ENCODE measurements around the gene TEX51. TPM values are rescaled to one million over a fixed set of nuclear protein-coding genes. Genes with fewer than 3 reads are reported as not detected.

The TEX51 gene
- total RNA-seq, 2 experiments from 2014 or later: not detected

DNA sequence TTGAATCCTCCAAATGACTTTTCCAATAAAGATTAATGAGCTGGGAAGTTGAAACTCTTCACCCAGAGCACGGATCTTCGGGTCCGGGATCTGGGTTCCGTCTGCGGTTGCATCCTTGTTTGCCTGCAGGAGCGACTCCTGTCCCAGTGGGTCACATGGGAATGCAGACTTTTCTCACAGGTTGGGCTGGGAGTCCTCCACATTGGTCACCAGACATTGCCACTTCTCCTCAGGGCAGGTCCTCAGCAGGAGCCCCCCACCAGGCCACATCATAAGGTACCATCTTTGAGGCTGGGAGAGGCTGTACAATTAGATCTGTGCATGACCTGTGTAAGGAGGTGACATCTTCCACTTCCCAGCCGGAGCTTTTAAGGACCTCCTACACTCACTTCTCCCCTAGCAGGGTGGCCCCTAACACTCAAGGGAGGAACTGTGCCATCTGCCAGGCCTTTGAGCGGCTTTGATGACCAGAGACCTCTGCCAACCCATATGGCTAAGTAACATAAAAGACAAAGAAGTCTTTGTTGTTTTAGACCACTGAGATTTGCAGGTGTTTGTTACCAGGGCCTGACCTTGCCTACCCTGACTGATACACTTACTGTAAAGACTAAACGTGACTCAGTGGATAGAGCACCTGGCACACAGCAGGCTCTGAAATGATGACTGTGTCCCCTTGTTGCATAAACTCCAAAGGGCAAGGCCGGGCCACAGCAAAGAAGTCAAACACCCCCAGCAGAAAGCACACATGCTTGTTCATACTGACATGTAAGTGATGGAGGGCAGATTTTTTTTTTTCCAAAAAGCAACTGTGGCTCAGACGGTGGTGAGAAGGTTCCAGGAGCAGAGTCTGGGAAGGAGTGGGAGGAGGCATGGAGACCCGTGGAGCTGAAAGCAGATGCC lies 7.9 kb upstream of the TEX51 start:
- no peaks in the 10 kb centered on the region for H3K36me3 Mint-ChIP-seq (ENCODE audit: low read depth)
- H3K27me3 Mint-ChIP-seq: peaks cover 1% of the 10 kb centered on the region
- ChIA-PET CTCF (no interaction called here), POLR2A (no interaction called here)
- H3K4me3 Mint-ChIP-seq: no peak overlapping the region
- no peak for DNase-seq
- no peaks in the 10 kb centered on the region for H3K9me3 Mint-ChIP-seq
- H3K4me1 Mint-ChIP-seq: peaks cover 2% of the 10 kb centered on the region
- H3K27ac Mint-ChIP-seq: no peak overlapping the region

DNA sequence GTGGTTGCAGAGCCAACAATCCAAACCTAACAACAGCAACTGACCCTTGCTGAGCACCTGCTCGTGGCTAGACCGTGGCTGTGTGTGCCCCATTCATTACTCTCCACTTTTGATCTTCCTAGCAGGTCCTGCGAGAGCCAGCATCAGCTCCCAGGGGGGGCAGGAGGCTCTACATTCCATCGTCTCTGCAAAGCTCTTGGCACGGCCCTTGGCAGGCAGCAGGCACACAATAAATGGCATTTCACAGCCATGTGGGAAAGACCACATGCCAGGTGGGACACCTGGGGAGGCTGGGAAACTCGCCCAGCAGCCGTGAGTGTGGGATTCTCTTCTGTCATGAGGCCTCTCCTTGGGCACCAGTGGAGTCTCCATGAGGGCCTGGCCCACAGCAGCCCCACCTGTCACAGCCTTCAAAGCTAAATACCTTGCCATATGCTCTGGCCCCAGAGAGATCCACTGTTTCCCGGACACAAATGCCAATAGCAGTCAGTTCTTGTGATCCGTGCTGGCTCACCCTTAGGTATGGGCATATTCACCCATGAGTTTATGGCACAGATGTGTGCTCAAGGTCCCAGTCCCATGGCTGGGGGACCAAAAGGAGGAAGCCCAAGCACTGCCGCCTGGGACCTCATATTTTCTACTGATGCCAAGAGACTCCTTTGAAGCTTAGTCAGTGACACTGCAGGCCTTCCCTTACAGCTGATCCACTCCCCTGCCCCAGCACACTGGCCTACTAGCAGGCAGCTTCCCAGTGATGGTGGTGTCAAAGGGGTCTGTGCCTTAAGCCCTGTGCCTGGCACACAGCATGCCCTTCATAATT lies 6.8 kb upstream of the TEX51 start:
- Mint-ChIP-seq H3K9me3 (no peaks in the 10 kb centered on the region), H3K4me3 (no peak overlapping the region), H3K36me3 (ENCODE audit: low read depth) (no peaks in the 10 kb centered on the region), H3K27me3 (peaks cover 1% of the 10 kb centered on the region), H3K4me1 (no peaks in the 10 kb centered on the region), H3K27ac (no peak overlapping the region)
- CTCF ChIA-PET: no interaction called here
- POLR2A ChIA-PET: no interaction called here
- DNase-seq: peak; percentile 9

DNA sequence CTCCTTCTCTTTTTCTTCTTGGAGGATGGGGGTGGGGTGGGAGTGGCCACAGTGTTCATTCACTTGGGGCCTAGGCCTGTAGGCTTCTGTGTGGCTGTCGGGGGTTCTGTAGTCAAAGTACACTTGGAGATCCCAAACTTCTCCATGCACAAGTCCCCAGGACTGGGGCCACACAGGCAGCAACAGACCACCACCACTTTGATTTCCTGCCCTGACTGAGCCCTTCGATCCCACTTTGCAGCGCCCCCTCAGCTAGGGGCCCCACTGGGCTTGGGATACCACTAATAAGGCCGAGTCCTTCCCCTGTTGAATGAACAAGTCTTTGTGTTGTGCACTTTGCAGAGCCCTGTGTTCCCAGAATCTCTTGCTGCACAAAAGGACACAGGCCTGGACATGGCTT lies 5.5 kb upstream of the TEX51 start:
- Mint-ChIP-seq H3K9me3 (no peaks in the 10 kb centered on the region), H3K27ac (no peak overlapping the region), H3K4me1 (no peaks in the 10 kb centered on the region), H3K27me3 (peaks cover 1% of the 10 kb centered on the region), H3K36me3 (ENCODE audit: low read depth) (no peaks in the 10 kb centered on the region), H3K4me3 (no peak overlapping the region)
- peak; percentile 4 for DNase-seq
- POLR2A ChIA-PET: no interaction called here
- CTCF ChIA-PET: no interaction called here

DNA sequence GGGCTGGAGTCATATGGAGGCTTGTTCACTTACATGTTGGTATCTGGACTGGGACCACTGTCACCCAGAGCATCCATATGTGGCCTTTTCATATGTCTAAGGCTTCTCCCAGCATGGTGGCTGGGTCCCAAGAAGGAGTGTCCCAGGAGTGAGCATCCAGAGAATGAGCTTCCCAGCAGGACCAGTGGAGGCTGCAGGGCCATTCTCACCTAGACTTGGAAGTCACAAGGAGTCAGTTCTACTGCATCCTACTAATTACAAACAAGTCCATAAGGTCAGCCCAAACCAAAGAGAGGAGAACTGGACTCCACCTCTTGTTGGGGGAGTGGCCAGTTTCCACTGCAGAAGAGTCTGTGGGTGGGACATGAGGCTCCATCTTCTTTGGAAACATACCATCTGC lies 5.1 kb upstream of the TEX51 start:
- no peaks in the 10 kb centered on the region for H3K9me3 Mint-ChIP-seq
- no peaks in the 10 kb centered on the region for H3K4me1 Mint-ChIP-seq
- no peak overlapping the region for H3K4me3 Mint-ChIP-seq
- H3K27me3 Mint-ChIP-seq: peaks cover 1% of the 10 kb centered on the region
- H3K36me3 Mint-ChIP-seq (ENCODE audit: low read depth): no peaks in the 10 kb centered on the region
- ChIA-PET CTCF (interaction anchor here (1.2 kb wide), 1 partner anchor 7 kb away, joined by 3 read pairs; no protein-coding TSS in a partner anchor), POLR2A (no interaction called here)
- DNase-seq: peak; percentile 1
- H3K27ac Mint-ChIP-seq: no peak overlapping the region

DNA sequence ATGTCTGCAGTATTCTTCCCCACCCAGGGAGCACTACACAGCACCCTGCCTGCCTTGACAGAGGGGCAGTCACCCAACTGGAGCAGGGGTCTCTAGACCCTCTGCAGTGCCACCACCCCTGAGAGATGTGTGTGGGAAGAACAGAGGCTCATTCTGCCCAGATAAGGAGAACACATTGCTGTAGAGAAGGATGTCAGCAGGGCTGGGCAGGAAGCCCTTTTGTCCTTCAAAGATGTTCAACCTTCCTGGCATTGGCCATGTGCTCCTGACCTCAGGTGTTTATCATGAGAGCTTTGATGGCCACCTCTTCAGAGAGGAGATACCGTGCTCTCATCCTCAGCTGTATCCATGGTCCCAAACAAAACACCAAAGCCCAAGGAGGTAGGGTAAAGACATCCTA lies 4.6 kb upstream of the TEX51 start:
- Mint-ChIP-seq H3K27me3 (peaks cover 1% of the 10 kb centered on the region), H3K27ac (no peak overlapping the region), H3K4me3 (no peak overlapping the region), H3K4me1 (no peaks in the 10 kb centered on the region), H3K36me3 (ENCODE audit: low read depth) (no peaks in the 10 kb centered on the region), H3K9me3 (no peaks in the 10 kb centered on the region)
- ChIA-PET CTCF (interaction anchor here (1.2 kb wide), 1 partner anchor 8 kb away, joined by 3 read pairs; no protein-coding TSS in a partner anchor), POLR2A (no interaction called here)
- DNase-seq: no peak

DNA sequence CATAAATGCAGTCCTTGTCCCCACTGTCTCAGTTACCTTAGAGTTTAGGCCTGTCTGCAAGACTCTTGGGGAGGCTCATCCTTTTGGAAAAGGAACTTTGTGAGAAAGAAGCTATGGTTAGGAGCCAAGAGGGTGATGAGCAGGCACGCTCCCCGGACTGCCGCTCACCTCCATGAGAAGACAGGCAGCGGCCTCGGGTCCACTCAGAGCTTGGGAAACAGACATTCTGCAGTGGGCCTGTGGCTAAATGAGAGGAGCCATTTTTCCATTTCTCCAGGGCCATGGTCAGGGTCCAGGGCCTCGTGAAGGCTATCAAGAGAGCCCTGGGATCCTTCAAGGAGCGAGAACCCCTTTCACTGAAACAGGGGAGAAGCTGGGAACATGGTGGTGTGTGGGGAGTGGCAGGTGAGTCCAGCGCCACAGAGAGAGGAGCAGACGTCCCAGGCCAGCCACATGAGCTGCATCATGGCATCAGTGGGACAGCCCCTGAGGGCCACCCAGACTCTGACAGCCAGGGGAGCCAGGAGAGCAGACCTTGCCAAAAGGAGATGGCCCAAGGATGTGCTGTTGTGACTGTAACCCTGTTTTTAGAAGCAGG lies 4.0 kb upstream of the TEX51 start:
- H3K27me3 Mint-ChIP-seq: peaks cover 1% of the 10 kb centered on the region
- no peaks in the 10 kb centered on the region for H3K9me3 Mint-ChIP-seq
- H3K4me3 Mint-ChIP-seq: no peak overlapping the region
- ChIA-PET POLR2A (no interaction called here), CTCF (interaction anchor here (1.2 kb wide), 1 partner anchor 8 kb away, joined by 3 read pairs; no protein-coding TSS in a partner anchor)
- no peaks in the 10 kb centered on the region for H3K36me3 Mint-ChIP-seq (ENCODE audit: low read depth)
- no peak for DNase-seq
- H3K27ac Mint-ChIP-seq: no peak overlapping the region
- no peaks in the 10 kb centered on the region for H3K4me1 Mint-ChIP-seq

DNA sequence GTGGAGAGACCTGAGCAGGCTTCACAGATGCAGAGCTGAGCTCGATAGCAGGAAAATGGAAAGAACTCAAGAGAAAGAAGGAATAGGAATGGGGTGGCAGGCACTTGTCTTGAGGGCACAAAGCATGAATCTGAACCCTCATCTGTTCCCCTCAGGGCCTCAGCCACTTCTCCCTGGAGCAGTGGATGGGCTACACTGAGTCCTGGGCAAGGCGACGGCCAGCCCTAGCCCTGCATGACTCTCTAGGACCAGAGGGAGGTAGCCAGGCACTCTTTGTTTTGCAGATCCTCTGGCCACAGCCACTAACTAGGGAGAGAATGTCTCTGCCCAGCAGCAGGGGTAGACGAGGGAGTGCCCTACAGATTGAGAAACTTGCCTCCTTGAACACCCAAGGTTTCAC lies 3.4 kb upstream of the TEX51 start:
- Mint-ChIP-seq H3K36me3 (ENCODE audit: low read depth) (no peaks in the 10 kb centered on the region), H3K9me3 (no peaks in the 10 kb centered on the region), H3K27me3 (peaks cover 1% of the 10 kb centered on the region), H3K4me3 (no peak overlapping the region), H3K27ac (no peak overlapping the region), H3K4me1 (no peaks in the 10 kb centered on the region)
- ChIA-PET CTCF (no interaction called here), POLR2A (no interaction called here)
- no peak for DNase-seq

DNA sequence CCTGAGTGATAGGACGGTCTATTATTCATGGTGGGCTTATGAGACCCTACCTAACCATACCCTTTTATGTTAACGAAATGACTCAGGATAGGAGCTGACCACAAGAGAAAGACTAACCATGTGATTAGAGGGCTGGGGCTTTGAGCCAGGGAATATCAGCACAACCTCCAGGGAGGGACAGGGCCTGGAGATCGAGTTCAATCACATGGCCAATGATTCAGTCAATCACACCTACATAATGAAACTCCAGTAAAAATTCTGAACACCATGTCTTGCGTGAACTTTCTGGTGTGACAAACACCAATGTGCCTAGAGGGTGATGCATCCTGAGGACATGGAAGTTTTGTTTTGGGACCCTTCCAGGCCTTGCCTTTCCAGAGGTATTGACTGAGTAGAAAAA lies 2.2 kb upstream of the TEX51 start:
- Mint-ChIP-seq H3K27me3 (peaks cover 1% of the 10 kb centered on the region), H3K27ac (no peak overlapping the region), H3K36me3 (ENCODE audit: low read depth) (no peaks in the 10 kb centered on the region), H3K9me3 (no peaks in the 10 kb centered on the region), H3K4me1 (no peaks in the 10 kb centered on the region), H3K4me3 (no peak overlapping the region)
- DNase-seq: no peak
- ChIA-PET POLR2A (no interaction called here), CTCF (no interaction called here)

DNA sequence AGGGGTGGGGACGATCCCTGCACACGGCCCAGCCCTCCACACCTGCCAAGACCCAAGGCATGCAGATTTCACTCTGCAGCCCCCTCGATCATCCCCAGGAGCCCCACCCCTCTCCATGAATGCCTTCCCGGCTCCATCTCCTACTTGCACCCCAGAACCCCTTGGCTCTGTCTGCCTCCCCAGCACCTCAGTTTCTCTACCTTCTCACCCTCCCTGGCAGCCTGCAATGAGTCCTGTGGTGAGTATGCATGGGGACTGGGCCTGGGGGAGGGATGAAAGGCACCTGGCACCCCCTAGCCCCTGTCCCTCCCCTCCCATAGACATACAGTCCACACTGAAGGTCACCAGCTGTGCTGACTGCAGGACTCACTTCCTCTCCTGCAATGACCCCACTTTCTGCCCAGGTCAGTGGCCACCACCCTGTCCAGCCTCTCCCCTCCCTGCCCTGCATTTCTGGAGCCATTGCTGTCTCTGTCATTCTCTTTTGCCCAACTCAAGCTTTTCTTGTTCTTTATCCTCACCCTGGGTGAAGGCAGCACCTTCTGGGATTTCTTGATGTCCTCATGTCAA lies 1.0 kb downstream of the TEX51 start:
- POLR2A ChIA-PET: no interaction called here
- DNase-seq: peak; percentile 8
- H3K4me1 Mint-ChIP-seq: no peaks in the 10 kb centered on the region
- H3K36me3 Mint-ChIP-seq (ENCODE audit: low read depth): no peaks in the 10 kb centered on the region
- no peak overlapping the region for H3K27ac Mint-ChIP-seq
- CTCF ChIA-PET: no interaction called here
- peaks cover 1% of the 10 kb centered on the region for H3K27me3 Mint-ChIP-seq
- H3K9me3 Mint-ChIP-seq: no peaks in the 10 kb centered on the region
- H3K4me3 Mint-ChIP-seq: no peak overlapping the region

DNA sequence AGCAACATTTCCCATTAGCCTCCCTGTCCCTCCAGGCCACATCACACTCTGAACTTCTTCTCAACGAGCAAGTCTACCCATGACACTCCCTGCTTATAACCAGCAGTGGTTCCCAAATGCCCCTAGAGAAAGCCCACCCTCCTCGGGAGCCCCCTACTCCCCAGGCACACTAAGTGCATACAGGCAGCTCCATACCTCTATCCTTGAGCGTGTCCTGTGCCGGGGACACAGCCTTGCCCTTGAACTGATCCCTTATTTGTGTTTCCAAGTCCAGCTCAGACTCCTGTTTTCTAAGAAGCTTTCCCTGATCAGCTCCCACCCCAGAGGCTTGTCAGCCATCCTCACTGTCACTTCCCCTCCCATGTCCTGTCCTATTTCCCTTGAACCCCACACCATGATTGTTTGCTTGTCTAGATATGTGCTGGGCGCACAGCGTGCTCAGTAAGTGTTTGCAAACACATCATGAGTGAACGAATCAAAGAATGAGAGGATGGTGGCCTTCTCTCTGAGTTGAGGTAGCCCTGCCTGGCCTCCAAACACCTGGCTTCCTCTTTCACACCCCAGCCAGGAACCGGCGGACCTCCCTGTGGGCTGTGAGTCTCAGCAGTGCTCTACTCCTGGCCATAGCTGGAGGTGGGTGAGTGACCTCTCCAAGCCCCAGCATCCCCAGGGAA lies 2.1 kb downstream of the TEX51 start:
- Mint-ChIP-seq H3K36me3 (ENCODE audit: low read depth) (no peaks in the 10 kb centered on the region), H3K4me1 (no peaks in the 10 kb centered on the region), H3K9me3 (no peaks in the 10 kb centered on the region), H3K27ac (no peak overlapping the region), H3K4me3 (no peak overlapping the region), H3K27me3 (no peaks in the 10 kb centered on the region)
- ChIA-PET CTCF (no interaction called here), POLR2A (no interaction called here)
- DNase-seq: peak; percentile 3

DNA sequence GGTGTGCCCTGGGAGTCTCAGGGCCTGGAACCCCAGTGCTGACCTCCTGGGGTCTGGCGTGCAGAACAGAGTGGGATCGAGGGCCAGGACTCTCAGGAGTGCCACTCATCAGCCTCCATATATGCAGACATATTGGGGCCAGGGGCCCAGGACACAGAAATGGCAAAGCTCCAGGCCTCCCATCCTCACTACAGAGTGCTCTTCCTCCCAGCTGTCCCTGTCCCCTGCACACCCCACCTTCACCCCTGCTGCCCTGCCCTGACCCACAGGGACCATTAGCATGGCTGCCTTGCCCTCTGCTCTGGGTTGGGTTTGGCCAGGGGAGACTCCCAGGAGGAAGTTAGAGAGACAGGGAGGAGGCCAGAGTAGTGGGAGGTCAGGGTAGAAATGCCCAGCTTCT lies 2.8 kb downstream of the TEX51 start:
- Mint-ChIP-seq H3K27ac (no peak overlapping the region), H3K4me1 (no peaks in the 10 kb centered on the region), H3K9me3 (no peaks in the 10 kb centered on the region), H3K27me3 (no peaks in the 10 kb centered on the region), H3K36me3 (ENCODE audit: low read depth) (no peaks in the 10 kb centered on the region), H3K4me3 (no peak overlapping the region)
- ChIA-PET POLR2A (no interaction called here), CTCF (interaction anchor here (0.6 kb wide), 1 partner anchor 14 kb away, joined by 4 read pairs; no protein-coding TSS in a partner anchor)
- DNase-seq: no peak

DNA sequence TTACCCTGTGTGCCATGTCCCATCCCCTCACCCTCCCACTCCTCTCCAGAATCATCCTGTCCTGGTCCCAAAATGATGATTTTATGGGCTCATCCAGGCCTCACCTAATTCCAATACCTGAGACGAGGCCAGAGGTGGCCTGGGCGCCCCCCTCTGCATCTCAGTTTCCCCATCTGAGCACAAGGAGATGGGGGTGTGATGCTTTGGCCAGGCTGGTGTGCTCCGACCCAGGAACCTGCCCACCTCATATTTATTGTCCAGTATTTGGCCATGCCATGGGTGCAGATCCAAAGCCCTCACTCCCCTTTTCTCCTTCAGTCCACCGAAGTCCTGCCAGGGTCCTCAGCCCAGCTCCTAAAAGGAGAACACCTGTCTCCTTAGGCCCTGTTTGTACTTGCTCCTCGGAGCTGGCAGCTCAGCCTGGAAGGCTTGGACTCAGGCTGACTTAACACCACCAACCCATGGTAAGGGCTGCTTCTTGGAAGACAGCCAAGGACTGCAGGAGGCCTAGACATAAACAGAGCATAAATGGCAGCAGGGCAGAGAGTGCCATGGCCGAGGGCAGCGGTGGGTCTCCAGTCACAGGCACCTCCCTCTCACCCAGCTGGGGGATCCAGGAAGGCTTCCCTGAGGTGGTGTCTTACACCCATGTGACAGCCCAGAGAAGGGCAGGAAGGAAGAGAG lies 3.6 kb downstream of the TEX51 start:
- no peaks in the 10 kb centered on the region for H3K9me3 Mint-ChIP-seq
- no peak overlapping the region for H3K27ac Mint-ChIP-seq
- ChIA-PET POLR2A (no interaction called here), CTCF (interaction anchor here (0.6 kb wide), 1 partner anchor 15 kb away, joined by 4 read pairs; no protein-coding TSS in a partner anchor)
- H3K36me3 Mint-ChIP-seq (ENCODE audit: low read depth): no peaks in the 10 kb centered on the region
- no peaks in the 10 kb centered on the region for H3K4me1 Mint-ChIP-seq
- no peak for DNase-seq
- no peaks in the 10 kb centered on the region for H3K27me3 Mint-ChIP-seq
- H3K4me3 Mint-ChIP-seq: no peak overlapping the region
